Central memory CD8-positive, alpha-beta T cell (primary cell): Measurements from ENCODE around the gene EDNRB.
"Not testable (repeated sequence)": the region's sequence is repeated elsewhere in the genome, so short reads cannot be mapped to it uniquely, and the experiment has no call there.

Experiments
- ATAC-seq: fragments of 150-1000 bp; cut with Tn5 transposase; replicated peaks from 2 replicates; pipeline ENCODE4 v1.10.0; 2022; ENCODE audit warnings: mild to moderate bottlenecking, moderate FRiP score, moderate number of reproducible peaks; ENCODE audit not compliant: poor library complexity, severe bottlenecking; ENCODE audit errors: extremely low read depth
- DNase-seq, 2 donors: peaks; one replicate each; pipeline ENCODE4 v3.0.0; 2021; ENCODE audit warnings: low spot score in 2 of 2
- H3K27ac Mint-ChIP-seq: one replicate; pipeline ENCODE4 v1.8.0; 2022; ENCODE audit warnings: low read depth, mild to moderate bottlenecking, moderate library complexity, mixed read lengths
- H3K27me3 Mint-ChIP-seq: one replicate; pipeline ENCODE4 v1.8.0; 2022; ENCODE audit warnings: mixed read lengths
- H3K36me3 Mint-ChIP-seq: one replicate; pipeline ENCODE4 v1.8.0; 2022; ENCODE audit warnings: mild to moderate bottlenecking, moderate library complexity, mixed read lengths; ENCODE audit not compliant: insufficient read depth
- H3K4me1 Mint-ChIP-seq: one replicate; pipeline ENCODE4 v1.8.0; 2022; ENCODE audit warnings: mixed read lengths
- H3K4me3 Mint-ChIP-seq: one replicate; pipeline ENCODE4 v1.8.0; 2022; ENCODE audit warnings: mild to moderate bottlenecking, moderate library complexity, mixed read lengths
- H3K9me3 Mint-ChIP-seq: one replicate; pipeline ENCODE4 v1.8.0; 2022; ENCODE audit warnings: mixed read lengths

Gene EDNRB

GRCh38 chr13:77860507-77860981, 58.1 kb downstream of the EDNRB start:
- Mint-ChIP-seq H3K36me3 (peaks cover 2% of the 10 kb centered on the region), H3K4me1 (no peaks in the 10 kb centered on the region), H3K9me3 (no peaks in the 10 kb centered on the region), H3K27me3 (peaks cover 26% of the 10 kb centered on the region), H3K4me3 (no peak overlapping the region), H3K27ac (no peak overlapping the region)
- DNase-seq, result no peak
- ATAC-seq, result no peak

- no peak overlapping the region for H3K27ac Mint-ChIP-seq
- DNase-seq, result no peak
- H3K36me3 Mint-ChIP-seq, result peaks cover 2% of the 10 kb centered on the region
- no peak overlapping the region for H3K4me3 Mint-ChIP-seq
- peaks cover 26% of the 10 kb centered on the region for H3K27me3 Mint-ChIP-seq
- ATAC-seq, result no peak
- H3K9me3 Mint-ChIP-seq, result no peaks in the 10 kb centered on the region
- no peaks in the 10 kb centered on the region for H3K4me1 Mint-ChIP-seq
These were observed 59.2 kb downstream of the EDNRB start for GRCh38 chr13:77859450-77859849.

- no peaks in the 10 kb centered on the region for H3K4me1 Mint-ChIP-seq
- DNase-seq (no peak), ATAC-seq (no peak)
- H3K4me3 Mint-ChIP-seq, result no peak overlapping the region
- H3K27me3 Mint-ChIP-seq, result peaks cover 26% of the 10 kb centered on the region
- no peak overlapping the region for H3K27ac Mint-ChIP-seq
- peaks cover under 1% of the 10 kb centered on the region for H3K36me3 Mint-ChIP-seq
- H3K9me3 Mint-ChIP-seq, result no peaks in the 10 kb centered on the region
These were observed 61.0 kb downstream of the EDNRB start for GRCh38 chr13:77857531-77858209.

- Mint-ChIP-seq H3K36me3 (no peaks in the 10 kb centered on the region), H3K9me3 (no peaks in the 10 kb centered on the region), H3K27me3 (no peaks in the 10 kb centered on the region), H3K4me3 (no peak overlapping the region), H3K27ac (no peak overlapping the region), H3K4me1 (no peaks in the 10 kb centered on the region)
- DNase-seq (no peak), ATAC-seq (no peak)
These were observed 64.9 kb downstream of the EDNRB start for GRCh38 chr13:77853703-77854102.

- not testable (repeated sequence) for H3K4me1 Mint-ChIP-seq, H3K36me3 Mint-ChIP-seq, H3K27ac Mint-ChIP-seq, H3K9me3 Mint-ChIP-seq, ATAC-seq, H3K4me3 Mint-ChIP-seq, H3K27me3 Mint-ChIP-seq, DNase-seq
These were observed 70.6 kb downstream of the EDNRB start for GRCh38 chr13:77848050-77848449.

GRCh38 chr13:77846173-77846572, 72.5 kb downstream of the EDNRB start:
- Mint-ChIP-seq H3K4me3 (no peak overlapping the region), H3K27ac (no peak overlapping the region), H3K36me3 (no peaks in the 10 kb centered on the region), H3K9me3 (no peaks in the 10 kb centered on the region), H3K27me3 (no peaks in the 10 kb centered on the region), H3K4me1 (no peaks in the 10 kb centered on the region)
- DNase-seq, result no peak
- ATAC-seq, result no peak
